CD4-positive, alpha-beta T cell treated with Interferon alpha-2 for 1 hour (primary cell): ENCODE measurements around the gene AP5S1.

ENCODE experiments used
- DNase-seq, 2 donors: peaks; one replicate each; pipeline ENCODE4 v3.0.0-alpha.2; 2020 to 2022

The AP5S1 gene

DNA sequence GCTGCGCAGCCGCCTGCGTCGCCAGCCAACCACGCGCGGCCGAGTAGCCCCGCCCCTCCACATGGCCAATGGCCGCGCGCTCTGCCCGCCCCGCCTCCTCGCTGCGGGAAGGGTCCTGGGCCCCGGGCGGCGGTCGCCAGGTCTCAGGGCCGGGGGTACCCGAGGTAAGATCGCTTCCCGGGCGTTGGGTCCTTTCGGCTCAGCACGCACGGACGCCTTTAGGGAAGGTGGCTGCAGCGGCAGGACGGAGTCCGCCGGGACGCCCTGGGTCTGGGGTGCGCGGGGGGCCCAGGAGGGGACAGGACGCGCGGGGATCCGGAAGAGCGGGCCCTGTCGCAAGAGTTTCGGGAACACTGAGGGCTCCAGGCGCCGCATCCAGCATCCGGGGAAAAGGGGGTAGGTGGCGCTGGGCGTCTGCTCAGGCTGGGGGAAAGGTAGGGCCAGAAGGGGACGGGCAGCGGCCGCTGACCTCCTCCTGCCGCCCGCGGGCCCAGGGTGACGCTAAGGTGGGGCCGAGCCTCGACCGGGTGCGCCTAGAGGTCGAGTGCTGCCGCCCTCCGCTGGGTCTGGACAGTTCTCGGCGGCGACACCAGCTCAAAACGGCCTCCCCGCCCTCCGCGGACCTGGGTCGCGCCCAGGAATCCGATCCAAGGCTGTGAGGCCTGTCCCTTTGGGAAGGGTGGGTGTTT lies 26.5 kb downstream of the AP5S1 start, which contains the start of gene MAVS:
Gene MAVS (plus strand): TSS at position 95 of the 689 bp plus-strand sequence. CDS start 7,791 bp downstream, outside the sequence.
- DNase-seq, result peak; percentile 82 to 87

DNA sequence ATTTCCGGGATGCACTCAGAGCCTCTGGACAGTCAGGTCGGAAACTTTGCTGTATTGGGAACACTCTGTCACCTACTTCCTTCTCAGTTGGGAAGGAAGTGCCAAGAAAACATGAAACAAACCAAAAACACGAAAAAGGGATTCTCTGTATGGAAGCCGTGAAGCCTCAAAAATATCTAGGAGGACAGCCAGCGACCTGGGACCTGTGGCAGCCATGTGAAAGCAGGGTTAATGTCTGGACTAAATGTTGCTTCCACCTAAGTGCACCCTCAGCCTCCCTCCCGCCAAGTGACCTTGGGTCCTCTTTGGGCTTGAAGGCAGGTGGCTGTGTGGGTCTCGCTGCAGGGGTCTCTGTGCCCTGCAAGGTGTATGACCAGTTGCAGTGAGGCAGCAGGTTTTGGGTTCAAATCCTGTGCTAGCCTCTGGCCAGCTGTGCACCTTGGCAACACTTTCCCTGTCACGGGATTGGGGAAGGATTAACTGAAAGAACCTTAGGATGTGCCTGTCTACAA lies 27.1 kb downstream of the AP5S1 start:
- DNase-seq, result no peak

DNA sequence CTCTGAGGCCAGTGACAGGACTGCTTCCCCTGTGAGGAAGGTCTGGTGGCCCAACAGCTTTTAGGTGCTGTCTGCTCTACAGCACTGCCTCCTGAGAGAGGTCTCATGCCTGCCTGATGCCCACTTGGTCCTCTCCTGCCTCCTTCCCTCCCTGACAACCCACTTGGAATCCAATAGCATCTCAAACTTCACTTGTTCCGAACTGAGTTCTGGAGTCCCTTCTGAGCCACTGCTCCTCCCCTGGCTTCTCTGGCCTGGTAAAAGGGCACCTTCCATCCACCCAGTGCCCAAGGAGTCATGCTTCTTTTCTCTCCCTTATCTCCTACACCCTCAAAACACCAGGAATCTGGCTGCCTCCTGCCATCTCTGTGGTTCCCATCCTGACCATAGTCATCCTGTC lies 28.2 kb downstream of the AP5S1 start:
- no peak for DNase-seq

DNA sequence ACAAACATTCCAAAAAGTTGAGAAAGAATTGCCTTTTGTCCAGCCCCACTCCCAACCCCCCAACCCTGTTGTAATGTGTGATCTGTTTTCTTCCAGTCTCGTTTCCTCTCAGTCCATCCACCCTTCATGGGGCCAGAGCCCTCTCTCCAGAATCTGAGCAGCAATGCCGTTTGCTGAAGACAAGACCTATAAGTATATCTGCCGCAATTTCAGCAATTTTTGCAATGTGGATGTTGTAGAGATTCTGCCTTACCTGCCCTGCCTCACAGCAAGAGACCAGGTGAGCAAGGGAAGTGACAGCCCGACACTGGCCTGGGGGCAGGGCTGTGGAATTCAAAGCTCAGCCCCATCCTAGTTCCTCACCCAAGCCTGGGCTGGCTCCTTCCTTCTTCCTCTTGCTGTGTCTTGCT lies 34.1 kb downstream of the AP5S1 start:
- DNase-seq, result no peak

DNA sequence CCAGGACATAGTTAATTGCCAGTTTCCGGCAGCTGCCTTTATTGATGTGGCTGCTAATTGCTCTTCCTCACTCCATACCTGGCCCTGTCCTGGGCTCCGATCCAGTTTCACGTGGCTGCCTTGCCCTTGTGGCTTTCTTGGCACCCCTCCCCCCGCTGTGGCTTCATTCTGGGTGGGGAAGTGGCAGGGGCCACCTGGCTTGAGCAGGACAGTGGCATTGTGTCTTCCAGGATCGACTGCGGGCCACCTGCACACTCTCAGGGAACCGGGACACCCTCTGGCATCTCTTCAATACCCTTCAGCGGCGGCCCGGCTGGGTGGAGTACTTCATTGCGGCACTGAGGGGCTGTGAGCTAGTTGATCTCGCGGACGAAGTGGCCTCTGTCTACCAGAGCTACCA lies 37.1 kb downstream of the AP5S1 start:
- DNase-seq, result no peak

DNA sequence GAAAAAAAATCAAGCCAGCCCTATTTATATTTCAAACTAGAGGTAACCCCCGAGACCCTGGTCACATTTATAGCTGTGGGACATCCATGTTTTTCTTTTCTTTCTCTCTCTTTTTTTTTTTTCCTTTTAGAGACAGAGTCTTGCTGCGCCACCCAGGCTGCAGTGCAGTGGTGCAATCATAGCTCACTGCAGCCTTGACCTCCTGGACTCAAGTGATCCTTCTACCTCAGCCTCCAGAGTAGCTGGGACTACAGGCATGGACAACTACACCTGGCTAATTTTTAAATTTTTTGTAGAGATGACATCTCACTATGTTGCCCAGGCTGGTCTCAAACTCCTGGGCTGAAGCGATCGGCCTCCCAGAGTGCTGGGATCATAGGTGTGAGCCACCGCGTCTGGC lies 38.3 kb downstream of the AP5S1 start:
- no peak for DNase-seq

DNA sequence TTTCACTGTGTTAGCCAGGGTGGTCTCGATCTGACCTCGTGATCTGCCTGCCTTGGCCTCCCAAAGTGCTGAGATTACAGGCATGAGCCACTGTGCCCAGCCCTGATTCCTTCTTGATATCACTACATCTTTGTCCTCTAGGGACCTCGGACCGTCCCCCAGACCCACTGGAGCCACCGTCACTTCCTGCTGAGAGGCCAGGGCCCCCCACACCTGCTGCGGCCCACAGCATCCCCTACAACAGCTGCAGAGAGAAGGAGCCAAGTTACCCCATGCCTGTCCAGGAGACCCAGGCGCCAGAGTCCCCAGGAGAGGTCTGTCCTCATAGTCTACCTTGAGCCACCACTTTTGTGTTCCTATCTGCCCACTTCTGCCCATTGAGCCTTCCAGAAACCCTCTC lies 40.8 kb downstream of the AP5S1 start:
- DNase-seq, result no peak

DNA sequence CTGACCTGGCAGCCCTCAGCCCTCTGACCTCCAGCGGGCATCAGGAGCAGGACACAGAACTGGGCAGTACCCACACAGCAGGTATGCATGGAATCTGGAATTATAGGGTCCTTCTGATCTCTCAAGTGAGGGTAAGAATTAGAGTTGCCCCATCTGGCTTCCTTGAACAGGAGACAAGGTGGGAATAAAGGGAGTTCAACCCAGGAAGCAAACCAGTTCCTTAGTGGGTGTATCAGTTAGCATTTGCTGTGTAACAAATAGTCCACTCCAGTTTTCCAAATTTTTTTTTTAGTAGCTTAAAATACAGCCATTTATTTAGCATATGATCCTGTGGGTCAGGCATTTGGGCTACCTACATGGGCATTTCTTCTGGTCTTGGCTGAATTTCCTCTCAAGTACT lies 42.0 kb downstream of the AP5S1 start:
- no peak for DNase-seq

DNA sequence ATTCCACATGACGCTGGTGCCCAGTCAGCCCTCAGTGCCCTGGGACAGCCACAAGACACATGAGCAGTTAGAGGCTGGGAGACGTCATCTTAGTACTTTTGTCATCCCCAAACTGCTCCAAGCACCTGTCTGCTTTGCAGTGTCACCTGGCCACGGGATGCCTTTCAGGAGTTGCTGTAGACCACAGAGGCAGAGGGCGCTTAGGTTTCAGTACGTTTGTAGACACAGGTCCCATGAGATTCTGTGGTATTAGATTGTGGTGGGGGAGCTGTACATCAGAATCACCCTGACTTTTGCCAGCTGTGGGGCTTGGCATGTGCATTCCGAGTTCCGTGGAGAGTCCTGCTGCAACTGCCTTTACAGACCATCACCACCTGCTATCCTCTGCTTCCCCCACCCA lies 43.0 kb downstream of the AP5S1 start:
- no peak for DNase-seq

DNA sequence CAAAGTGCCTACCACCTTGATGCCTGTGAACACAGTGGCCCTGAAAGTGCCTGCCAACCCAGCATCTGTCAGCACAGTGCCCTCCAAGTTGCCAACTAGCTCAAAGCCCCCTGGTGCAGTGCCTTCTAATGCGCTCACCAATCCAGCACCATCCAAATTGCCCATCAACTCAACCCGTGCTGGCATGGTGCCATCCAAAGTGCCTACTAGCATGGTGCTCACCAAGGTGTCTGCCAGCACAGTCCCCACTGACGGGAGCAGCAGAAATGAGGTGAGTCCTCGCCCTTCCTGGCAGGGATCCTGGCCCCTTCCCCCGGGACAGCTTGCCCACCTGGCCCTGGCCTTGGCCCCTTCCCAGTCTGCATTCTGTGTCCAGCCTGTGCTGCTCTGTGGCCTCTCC lies 44.2 kb downstream of the AP5S1 start:
- DNase-seq, result no peak

DNA sequence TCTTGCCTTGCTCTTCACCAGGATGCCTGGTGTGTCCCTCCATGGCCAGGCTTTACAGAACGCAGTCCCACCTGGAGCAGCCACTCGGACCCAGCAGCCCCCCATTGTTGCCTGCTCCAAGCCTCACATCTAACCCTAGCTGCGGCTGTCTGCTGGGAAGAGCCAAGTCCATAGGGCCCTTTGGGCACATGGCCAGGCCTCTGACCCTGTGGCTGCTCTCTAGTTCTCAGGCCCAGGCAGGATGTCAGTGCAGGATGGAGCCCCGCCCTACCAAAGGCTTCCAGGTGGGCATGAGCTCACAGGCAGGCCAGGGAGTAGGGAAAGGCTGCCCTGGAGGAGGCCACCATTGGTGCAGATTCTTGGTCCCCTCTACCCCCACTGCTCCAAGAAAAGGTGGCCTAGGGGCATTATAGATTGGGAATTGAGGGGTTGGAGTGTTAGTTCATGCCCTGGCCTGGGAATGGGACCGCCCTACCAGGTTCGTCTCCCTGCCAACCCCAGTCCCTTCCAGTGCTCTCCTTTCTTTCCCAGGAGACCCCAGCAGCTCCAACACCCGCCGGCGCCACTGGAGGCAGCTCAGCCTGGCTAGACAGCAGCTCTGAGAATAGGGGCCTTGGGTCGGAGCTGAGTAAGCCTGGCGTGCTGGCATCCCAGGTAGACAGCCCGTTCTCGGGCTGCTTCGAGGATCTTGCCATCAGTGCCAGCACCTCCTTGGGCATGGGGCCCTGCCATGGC lies 45.0 kb downstream of the AP5S1 start:
- no peak for DNase-seq

DNA sequence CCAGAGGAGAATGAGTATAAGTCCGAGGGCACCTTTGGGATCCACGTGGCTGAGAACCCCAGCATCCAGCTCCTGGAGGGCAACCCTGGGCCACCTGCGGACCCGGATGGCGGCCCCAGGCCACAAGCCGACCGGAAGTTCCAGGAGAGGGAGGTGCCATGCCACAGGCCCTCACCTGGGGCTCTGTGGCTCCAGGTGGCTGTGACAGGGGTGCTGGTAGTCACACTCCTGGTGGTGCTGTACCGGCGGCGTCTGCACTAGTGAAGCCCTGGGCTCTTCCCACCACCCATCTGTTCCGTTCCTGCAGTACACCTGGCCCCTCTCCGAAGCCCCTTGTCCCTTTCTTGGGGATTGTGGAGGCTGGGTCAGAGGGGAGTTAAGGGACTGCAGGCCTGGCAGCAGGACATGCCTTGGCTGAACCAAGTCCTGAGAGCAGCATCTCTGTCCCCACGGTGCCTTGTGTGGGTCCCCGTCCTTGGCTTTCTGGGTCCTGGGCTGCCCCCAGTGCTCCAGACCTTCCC lies 45.6 kb downstream of the AP5S1 start:
- no peak for DNase-seq

DNA sequence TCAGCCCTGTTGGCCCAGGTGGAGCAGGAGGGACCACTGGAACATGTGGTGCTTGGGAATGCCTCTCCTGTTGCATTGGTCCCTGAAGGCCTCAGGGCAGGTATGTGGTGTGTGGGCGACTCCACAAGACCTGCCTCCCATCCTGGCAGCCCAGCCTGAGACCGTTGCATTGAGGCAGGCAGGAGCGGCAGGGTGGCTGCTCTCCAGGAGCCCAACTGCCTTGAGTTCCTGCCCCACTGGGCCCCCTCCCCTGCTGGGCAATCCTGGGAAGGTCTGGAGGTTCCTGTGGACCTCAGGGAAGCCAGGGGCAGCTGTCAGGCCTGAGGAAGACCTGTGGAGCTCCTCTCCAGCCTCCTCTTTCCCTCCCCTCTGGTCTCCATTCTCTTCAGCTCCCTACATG lies 46.1 kb downstream of the AP5S1 start:
- DNase-seq, result no peak

DNA sequence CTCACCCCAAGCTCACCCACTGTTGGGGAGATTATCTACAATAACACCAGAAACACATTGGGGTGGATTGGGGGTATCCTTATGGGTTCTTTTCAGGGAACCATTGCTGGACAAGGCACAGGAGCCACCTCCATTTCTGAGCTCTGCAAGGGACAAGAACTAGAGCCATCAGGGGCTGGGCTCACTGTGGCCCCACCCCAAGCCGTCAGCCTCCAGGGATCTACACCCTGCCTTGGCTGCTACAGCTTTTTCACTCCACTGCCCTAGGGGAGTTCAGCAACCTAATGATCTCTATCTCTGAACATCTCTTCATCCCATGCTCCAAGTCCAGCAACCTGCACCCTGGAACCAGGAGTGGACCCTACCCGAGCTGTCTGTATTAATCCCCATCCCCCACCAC lies 47.5 kb downstream of the AP5S1 start:
- DNase-seq, result no peak

DNA sequence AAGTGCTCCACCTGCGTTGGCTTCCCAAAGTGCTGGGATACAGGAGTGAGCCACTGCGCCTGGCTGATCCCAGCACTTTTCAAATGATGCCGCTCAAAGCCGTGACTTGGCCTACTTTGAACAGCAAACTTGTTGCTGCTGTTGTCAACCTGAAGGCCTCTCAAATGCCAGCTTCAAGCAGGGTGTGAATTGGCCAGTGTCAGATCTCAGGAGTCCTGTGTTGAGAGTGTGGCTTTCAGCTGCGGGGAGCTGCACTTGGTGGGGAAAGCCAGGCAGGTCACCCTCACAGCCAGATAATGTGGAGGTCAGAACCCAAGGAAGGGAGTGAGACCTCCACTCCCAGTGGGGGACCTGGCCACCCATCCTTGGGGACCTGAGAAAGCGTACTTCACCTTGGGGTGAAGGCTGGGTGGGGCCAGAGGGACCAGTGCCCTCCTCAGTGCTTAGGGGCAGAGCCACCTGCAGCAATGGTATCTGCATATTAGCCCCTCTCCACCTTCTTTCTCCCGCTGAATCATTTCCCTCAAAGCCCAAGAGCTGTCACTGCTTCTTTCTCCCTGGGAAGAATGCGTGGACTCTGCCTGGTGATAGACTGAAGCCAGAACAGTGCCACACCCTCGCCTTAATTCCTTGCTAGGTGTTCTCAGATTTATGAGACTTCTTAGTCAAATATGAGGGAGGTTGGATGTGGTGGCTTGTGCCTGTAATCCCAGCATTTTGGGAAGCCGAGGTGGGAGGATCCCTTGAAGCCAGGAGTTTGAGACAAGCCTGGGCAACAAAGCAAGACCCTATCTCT lies 49.7 kb downstream of the AP5S1 start:
- no peak for DNase-seq

DNA sequence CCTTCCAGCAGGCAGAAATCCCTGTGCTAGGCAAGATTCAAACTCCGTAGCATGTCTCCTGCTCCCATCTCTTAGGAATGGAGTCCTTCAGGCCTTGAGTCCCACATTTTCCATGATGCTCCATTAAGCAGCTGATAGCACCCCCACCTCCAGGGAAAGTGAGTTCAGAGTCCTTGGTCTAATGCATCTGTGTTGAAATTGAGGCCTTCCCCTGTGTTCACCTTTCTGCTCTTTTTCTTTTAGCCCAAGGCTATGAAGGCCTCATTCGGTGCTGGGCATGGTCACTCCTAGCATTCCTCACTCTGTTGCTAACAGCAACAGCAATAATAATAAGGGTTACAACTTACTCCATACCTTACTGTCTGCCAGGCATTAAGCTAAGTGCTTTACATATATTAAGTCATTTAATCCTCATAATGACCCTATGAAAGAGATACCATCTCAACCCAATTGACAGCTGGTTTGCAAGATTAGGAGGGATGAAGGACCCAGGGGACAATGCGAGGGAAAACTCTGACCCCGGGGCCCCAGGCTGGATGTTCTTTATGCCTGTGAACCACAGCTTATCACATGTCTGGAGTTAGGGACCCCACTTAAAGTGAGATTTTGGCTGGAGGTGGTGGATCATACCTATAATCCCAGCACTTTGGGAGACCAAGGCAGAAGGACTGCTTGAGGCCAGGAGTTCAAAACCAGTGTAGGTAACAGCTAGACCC lies 51.4 kb downstream of the AP5S1 start:
- no peak for DNase-seq

DNA sequence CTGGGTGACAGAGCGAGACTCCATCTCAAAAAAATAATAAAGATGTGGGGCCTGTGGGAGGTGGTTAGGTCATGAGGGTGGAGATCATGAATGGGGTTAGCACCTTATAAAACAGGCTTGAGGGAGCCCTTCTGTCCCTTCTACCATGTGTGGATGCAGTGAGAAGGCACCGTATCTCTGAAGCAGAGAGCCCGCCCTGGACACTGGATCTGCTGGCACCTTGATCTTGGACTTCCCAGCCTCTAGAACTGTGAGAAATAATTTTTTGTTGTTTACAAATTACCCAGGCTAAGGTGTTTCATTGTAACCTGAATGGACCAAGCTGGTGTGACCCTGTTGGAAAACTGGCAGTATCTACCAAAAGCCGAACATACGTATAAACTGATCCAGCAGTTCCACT lies 53.2 kb downstream of the AP5S1 start:
- no peak for DNase-seq

DNA sequence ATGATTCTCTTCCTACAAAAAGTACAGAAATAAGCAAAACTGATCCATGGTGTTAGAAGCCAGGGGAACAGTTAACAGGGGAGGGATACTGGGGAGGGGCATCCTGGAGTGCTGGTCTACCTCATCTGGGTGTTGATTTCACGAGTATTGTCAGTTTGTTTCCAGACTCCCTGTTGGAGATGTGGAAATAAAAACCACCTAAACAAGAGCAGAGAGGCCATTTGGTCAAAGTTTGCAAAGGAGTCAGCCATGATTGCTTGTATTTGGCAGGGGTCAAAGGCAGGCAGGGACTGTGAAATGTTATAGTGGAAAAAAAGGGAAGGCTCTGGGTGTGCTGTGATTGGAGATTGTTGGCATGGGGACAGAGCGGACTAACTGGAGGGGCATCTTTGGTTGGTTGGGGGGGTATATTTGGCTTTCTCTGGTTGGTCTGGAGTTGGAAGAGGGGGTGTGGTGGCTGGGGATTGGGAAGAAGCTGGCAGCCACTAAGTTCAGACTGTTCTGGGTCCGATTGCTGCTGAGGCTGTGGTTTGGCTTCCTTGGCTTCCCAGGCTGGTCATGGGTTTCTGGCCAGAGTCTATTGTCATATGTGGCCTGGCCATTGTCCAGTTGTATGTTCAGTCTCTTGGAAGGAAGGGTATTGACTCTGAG lies 54.0 kb downstream of the AP5S1 start:
- DNase-seq, result no peak

DNA sequence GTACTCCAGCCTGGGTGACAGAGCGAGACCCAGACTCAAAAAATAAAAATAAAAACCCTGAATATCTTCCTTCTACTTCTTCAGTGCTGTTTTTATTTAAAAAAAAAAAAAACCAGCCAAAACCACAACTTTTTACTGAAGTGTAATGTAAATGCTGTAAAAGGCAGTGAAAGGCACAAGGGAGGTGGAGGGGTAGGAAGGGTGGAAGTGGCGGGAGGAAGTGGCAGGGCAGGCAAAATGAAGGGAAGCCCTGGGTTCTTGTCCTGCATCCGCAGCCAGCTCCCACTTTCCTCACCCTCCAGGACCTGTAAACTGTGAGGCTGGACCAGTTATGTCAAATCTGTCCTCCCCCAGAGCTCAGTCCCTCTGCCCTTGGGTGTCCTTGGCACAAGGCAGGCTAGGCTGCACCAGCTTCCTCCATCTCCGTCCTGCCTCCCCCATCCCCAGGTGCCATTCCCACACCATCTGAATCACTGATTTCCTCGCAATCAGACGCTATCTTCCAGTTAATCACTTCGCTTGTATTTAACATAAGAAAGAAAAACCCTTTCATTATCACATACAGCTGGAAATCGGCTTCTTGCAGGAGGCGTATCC lies 55.1 kb downstream of the AP5S1 start:
- no peak for DNase-seq

DNA sequence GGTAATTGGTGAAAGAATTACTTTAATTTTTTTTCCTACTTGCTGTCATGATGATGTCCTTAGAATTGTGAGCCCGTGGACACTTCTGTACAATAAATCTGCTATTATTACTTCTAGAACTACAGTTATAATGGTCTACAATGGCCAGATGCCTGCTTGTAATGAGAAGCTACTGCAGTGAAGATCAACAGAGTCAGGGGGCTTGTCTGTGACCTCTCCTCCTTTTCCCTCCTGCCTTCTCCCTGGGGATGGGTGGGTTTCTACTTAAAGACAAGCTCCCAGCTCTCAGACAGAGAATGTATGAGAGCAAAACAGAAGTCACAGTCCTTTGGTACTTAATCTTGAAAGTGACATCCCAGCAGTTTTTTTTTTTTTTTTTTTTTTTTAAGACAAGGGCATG lies 55.7 kb downstream of the AP5S1 start:
- DNase-seq, result no peak

DNA sequence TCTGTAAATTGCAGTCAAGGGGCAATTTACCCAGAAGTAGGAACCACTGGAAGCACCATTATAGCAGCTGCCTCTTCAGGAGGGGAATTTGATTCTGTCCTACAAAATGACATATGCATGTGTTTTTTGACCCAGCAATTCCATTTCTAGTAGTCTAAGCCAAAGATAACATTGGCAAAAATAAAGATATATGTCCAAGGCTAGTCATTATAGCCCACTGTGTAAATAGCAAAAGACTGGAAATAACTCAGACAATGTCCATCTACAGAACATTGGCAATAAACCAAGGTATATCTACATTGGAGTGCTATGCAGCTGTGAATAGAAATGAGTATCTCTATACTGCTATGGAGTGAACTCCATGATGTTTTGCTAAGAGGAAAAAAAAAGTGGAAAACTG lies 56.3 kb downstream of the AP5S1 start:
- DNase-seq, result no peak
